Measurements from ENCODE around the gene CIPC. TPM values are rescaled to one million over a fixed set of nuclear protein-coding genes. Genes with fewer than 3 reads are reported as not detected.

The CIPC gene
- total and polyA plus RNA-seq, 2 of the 4 experiments (the other 2 are of a cell fraction), result 6.6 to 12.9 TPM

- no peak overlapping the region for H2BK15ac ChIP-seq (ENCODE audit: low read depth, low read length)
- H2AK5ac ChIP-seq (ENCODE audit: low read depth, low read length), result no peak overlapping the region
- H2BK20ac ChIP-seq (ENCODE audit: low read depth, low read length), result no peak overlapping the region
- H3K27ac ChIP-seq (ENCODE audit: insufficient read depth, low read length), result no peak overlapping the region
- CTCF ChIA-PET, result interaction anchor here (0.7 kb wide), 1 partner anchor 22 kb away, joined by 5 read pairs; no protein-coding TSS in a partner anchor
- no peaks in the 10 kb centered on the region for H3K9me3 ChIP-seq (ENCODE audit: control insufficient read depth, insufficient read depth, low read length)
- H4K8ac ChIP-seq (ENCODE audit: low read depth in 2 of 2, low read length in 2 of 2), result no peak overlapping the region
- H3K56ac ChIP-seq (ENCODE audit: extremely low read depth, insufficient read depth, low read length), result no peak overlapping the region
- H3K79me1 ChIP-seq (ENCODE audit: low read depth in 1 of 2, low read length in 2 of 2), result no peaks in the 10 kb centered on the region
- H3K18ac ChIP-seq (ENCODE audit: low read depth, low read length), result no peak overlapping the region
- no peak for ATAC-seq (ENCODE audit: low read depth)
- H3K23ac ChIP-seq (ENCODE audit: low read depth, low read length), result no peak overlapping the region
- no peaks in the 10 kb centered on the region for H3K9me1 ChIP-seq (ENCODE audit: insufficient read depth, low read length)
- intact Hi-C loops (cut with micrococcal nuclease) (no loop called here), in situ Hi-C loops (cut with MboI; ENCODE audit: low sequenced_read_pairs) (no loop called here), dilution Hi-C loops (cut with HindIII; ENCODE audit: low sequenced_read_pairs, unreplicated experiment) (no loop called here)
- peaks cover 3% of the 10 kb centered on the region; the same call in 1 of the 2 replicates for H3K36me3 ChIP-seq (ENCODE audit: control insufficient read depth, insufficient read depth, low read length)
- WGBS, 2 experiments (ENCODE audit: extremely low coverage in 2 of 2, insufficient read length in 1 of 2), result no CpG with 5 or more reads among the region's 9 CpGs
- no TSS peak for BruUV-seq (replicated peaks)
- H4K20me1 ChIP-seq (ENCODE audit: insufficient read depth, low read length), result no peaks in the 10 kb centered on the region
- no peak overlapping the region for H3K4me2 ChIP-seq (ENCODE audit: low read depth, low read length)
- no peak overlapping the region for H2BK120ac ChIP-seq (ENCODE audit: low read depth, low read length)
- no peak overlapping the region for H3K9ac ChIP-seq (ENCODE audit: low read depth, low read length)
- peaks cover 28% of the 10 kb centered on the region for H3K27me3 ChIP-seq (ENCODE audit: control insufficient read depth, insufficient read depth, low read length)
- no peaks in the 10 kb centered on the region; the same call in 1 of the 2 replicates for H3K4me1 ChIP-seq (ENCODE audit: control insufficient read depth, insufficient read depth, low read length)
- POLR2A ChIA-PET (ENCODE audit: unreplicated experiment), result no interaction called here
- TF ChIP-seq MAZ (IDR thresholded peaks at IDR 0.05; ENCODE audit: borderline replicate concordance, low read depth, low read length) (no peak), SMC3 (IDR thresholded peaks at IDR 0.05; ENCODE audit: low read depth, low read length) (no peak), RFX5 (IDR thresholded peaks at IDR 0.05; ENCODE audit: low read depth, low read length) (no peak), FOS (IDR thresholded peaks at IDR 0.05; ENCODE audit: low read depth, low read length) (no peak), CTCF (conservative IDR thresholded peaks at IDR 0.05; ENCODE audit: low read depth, low read length) (no peak), BHLHE40 (IDR thresholded peaks at IDR 0.05; ENCODE audit: low read depth, low read length) (no peak), RAD21 (IDR thresholded peaks at IDR 0.05; ENCODE audit: low read length) (no peak), NFE2L2 (IDR thresholded peaks at IDR 0.05; ENCODE audit: low read depth, low read length) (no peak), RCOR1 (IDR thresholded peaks at IDR 0.05; ENCODE audit: insufficient replicate concordance, low read length) (no peak), MXI1 (IDR thresholded peaks at IDR 0.05; ENCODE audit: borderline replicate concordance, low read depth, low read length) (no peak), CEBPB (IDR thresholded peaks at IDR 0.05; ENCODE audit: low read depth, low read length) (no peak), MAFK (IDR thresholded peaks at IDR 0.05; ENCODE audit: low read depth, low read length) (no peak)
- TF ChIP-seq, protein P1, sequence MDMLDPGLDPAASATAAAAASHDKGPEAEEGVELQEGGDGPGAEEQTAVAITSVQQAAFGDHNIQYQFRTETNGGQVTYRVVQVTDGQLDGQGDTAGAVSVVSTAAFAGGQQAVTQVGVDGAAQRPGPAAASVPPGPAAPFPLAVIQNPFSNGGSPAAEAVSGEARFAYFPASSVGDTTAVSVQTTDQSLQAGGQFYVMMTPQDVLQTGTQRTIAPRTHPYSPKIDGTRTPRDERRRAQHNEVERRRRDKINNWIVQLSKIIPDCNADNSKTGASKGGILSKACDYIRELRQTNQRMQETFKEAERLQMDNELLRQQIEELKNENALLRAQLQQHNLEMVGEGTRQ (IDR thresholded peaks at IDR 0.05; ENCODE audit: low read depth, low read length), result no peak
- TF ChIP-seq, protein P2, sequence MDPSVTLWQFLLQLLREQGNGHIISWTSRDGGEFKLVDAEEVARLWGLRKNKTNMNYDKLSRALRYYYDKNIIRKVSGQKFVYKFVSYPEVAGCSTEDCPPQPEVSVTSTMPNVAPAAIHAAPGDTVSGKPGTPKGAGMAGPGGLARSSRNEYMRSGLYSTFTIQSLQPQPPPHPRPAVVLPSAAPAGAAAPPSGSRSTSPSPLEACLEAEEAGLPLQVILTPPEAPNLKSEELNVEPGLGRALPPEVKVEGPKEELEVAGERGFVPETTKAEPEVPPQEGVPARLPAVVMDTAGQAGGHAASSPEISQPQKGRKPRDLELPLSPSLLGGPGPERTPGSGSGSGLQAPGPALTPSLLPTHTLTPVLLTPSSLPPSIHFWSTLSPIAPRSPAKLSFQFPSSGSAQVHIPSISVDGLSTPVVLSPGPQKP (IDR thresholded peaks at IDR 0.05; ENCODE audit: borderline replicate concordance, low read depth, low read length), result no peak
- no peak overlapping the region for H2AFZ ChIP-seq (replicated peaks; ENCODE audit: low read length, poor library complexity)
- no peak overlapping the region for H2AK9ac ChIP-seq (replicated peaks; ENCODE audit: low read depth, low read length, poor library complexity)
- H2BK5ac ChIP-seq (ENCODE audit: low read depth, low read length, poor library complexity, severe bottlenecking), result no peak overlapping the region
- DNase-seq, result no peak
- H3K4ac ChIP-seq (ENCODE audit: low read depth, low read length), result no peak overlapping the region
- no peak overlapping the region for H4K91ac ChIP-seq (ENCODE audit: insufficient read depth, low read depth, low read length)
- no peak overlapping the region for H3K14ac ChIP-seq (replicated peaks; ENCODE audit: low read depth, low read length)
- no peak overlapping the region for H3K4me3 ChIP-seq (ENCODE audit: insufficient read depth, low read depth, low read length)
- H4K5ac ChIP-seq (ENCODE audit: low read depth, low read length), result no peak overlapping the region
These were observed 23.0 kb downstream of the CIPC start for GRCh38 chr14:77120771-77121743.

Measured in IMR-90 (cell line).